Stimulated activated CD8-positive, alpha-beta memory T cell treated with anti-CD3 and anti-CD28 coated beads, Interleukin-4, amount 100 ng/mL, for 4 hours (primary cell): Measurements from ENCODE around the gene CLMP.

Source experiments
- DNase-seq, 2 donors: peaks; one replicate each; pipeline ENCODE4 v3.0.0-alpha.2; 2020; ENCODE audit warnings: low read depth in 2 of 2, low spot score in 1 of 2

The CLMP gene, protein sequence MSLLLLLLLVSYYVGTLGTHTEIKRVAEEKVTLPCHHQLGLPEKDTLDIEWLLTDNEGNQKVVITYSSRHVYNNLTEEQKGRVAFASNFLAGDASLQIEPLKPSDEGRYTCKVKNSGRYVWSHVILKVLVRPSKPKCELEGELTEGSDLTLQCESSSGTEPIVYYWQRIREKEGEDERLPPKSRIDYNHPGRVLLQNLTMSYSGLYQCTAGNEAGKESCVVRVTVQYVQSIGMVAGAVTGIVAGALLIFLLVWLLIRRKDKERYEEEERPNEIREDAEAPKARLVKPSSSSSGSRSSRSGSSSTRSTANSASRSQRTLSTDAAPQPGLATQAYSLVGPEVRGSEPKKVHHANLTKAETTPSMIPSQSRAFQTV

DNA sequence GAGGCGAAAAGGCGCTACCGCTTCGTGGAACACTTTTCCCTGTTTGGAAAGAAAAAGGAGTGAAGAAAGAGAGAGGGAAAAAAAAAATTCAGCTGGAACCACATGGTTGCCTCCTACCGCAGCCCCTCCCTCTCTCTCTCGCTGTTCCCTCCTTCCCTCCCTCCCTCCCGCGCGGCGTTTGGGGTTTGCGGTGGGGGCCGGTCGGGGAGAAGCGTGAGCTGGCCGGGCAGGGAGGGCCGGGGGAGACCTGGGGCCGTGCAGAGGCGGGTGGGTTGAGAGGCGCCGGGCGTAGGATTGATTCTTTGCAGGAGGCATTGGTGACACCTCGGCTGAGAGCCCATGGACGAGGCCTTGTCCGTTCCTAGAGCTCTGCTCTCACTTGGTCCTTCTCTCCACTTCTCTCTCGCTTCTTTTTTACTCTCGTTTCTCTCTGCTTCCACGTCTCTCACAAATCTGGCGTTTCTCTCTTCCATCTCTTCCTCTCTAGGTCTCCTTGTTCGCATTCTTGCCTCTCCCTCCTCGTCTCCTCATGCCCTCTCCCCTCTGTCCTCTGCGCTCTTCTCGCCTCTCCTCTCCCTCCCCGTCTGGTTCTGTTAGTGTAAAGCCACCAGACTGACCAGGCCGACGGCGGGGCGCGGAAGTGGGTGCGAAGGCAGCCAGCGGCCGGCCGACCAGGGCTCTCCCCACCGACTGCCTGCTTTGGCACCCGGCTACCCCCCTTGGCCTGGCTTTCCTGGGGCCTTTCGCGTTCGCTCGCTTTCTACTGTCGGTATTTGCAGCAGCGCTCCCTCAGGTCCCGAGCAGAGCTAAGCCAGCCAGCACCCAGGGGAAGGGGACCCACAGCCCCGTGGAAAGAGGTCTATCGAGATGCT lies at the start of gene CLMP:
TSS of gene CLMP (minus strand) at position 61 of the 872 bp plus-strand sequence. CDS start 308 bp downstream, outside the sequence.
- DNase-seq: no peak

DNA sequence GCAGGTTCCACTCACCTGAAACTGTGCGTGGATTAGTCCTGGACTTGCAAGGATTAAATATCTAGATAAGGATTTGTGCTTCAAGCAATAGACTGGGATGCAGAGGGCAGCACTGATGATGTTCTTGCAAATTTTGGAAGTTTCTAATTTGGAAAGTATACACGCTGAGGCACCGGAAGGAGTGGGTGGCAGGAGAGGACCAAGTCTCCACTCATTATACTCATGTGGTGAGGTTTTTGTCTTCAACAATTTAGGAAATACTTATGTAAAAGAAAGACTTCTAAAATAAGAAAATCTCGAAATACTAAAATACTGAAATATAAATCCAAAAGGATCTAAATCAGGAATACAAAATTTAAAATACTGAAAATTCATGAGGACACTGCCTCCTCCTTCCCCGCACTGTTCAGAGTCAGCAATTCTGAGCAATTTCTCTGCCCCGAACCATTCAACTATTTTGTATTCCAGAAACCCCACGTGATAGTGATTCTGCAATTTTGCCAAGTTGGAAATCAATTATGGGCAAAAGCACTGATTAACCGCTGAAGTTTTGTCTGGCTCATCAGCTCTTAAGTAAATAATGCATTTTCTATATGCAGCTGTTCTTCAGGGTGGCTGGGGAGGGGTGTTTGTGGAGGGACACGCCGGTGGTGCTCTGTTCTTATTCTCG lies 47.0 kb upstream of the CLMP start:
- no peak for DNase-seq

DNA sequence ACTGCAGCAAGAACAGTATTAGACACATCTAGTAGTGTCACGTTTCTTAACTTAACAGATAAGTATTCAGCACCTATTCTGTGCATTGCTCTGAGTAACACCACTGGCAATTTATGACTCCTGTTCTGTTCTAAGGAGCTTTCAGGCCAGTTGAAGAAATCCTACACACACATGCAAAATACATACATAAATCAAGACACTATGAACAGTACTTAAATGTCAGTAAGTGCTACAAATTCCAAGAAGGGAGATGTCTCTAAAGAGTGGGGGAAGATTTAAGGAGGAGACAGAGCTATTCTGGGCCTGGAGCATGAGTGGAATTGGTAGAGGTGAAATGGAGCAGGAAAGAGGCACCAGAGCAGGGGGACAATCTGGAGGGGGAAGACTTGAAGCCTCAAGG lies 46.2 kb upstream of the CLMP start:
- no peak for DNase-seq

DNA sequence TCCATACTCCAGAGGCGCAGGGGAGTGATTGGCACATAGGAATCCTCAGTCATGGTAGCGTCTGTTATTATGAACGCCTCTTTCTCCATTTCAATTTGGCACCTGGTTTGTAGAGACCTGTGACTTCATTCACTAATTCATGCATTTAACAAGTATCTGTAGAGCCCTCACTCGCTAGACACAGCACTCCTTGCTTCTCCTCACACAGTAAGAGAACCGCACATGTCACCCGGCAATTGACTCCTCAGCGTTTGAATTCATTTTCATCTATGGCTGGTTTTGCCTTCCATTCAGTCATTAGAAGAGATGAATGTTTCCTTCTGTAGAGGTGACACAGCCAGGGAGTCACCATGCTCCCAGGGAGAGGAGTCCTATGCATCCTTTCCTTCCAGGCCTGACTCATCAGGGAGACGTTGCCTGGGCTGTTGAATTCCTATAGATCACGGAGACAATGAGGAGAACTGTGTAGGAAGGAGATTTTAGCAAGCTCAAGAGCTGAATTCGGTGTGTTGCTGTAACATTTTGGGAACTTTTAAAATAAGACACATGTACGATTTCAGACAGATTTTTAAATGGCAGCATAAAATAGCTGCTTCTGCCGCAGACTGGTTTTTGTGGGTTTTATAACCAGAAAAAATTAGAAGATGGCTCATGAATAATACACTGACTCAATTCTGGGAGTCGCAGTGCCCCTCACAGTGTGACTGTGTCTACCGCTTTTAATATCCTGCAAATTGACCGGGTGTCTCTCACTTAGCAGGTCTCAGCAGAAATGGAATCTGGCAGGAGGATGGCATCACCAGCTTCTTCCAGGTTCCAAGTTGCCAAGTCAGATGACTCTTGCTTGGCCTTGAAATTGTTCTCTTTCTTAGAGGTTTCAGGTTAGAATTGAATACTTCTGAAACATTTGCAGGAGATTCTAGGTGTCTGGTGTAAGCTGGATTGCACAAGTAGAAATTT lies 44.4 kb upstream of the CLMP start:
- DNase-seq: no peak

DNA sequence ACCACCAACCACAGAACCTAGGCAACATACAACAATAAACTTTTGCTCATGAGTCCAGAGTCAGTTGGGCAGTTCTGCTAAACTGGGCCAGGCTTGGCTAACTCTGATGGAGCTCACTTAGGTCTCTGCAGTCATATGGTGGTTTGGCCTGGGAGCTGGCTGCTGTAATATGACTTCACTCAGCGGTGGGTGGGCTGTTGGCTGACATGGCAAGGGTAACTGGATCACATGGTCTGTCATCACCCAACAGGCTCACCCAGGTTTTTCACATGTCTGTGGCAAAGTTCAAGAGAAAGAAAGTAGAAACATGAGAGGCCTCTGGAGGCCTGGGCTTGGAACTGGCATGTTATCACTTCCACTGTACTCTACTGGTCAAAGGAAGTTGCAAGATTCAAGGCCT lies 43.2 kb upstream of the CLMP start:
- DNase-seq: no peak

DNA sequence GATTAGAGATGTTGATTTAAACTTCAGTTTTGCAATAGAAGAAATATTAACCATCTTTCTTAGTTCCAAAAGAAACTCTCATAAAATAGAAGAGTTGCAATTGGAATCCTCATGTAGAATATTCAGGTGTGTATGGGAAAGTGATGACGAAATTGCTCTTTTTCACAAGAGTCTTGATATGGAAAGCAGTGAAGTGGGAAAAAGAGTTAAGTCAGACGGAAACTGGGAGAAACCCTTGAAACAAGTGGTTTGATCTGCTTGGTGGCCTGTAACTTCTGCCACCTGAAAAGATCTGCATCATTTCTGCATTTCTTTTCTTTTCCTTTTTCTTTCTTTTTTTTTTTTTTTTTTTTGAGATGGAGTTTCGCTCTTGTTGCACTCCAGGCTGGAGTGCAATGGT lies 41.8 kb upstream of the CLMP start:
- no peak for DNase-seq

DNA sequence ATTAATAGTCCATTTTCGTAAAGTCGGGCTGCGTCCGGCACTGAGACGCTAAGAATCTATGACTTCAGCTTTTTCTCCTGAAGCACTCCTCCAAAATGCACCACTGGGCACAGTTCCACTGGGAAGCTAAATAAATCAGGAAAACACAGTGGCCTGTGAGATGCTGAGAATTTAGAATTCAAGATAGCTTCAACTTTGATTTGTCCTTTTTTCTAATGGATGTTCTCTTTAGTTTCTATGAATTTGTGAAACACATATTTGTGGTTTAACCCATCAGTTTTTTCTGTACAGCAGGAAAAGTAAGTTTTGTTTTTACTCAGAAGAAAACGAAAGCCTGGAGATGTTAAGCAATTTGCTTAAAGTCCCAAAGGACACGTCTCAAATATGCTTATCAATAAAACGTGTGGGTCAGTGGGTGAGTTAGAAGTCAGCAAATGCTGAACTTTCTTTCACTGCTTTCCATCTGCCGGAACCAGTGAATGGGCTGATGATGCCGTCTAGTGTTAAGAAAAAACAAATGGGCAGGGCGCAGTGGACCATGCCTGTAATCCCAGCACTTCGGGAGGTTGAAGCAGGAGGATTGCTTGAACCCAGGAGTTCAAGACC lies 40.7 kb upstream of the CLMP start:
- no peak for DNase-seq

DNA sequence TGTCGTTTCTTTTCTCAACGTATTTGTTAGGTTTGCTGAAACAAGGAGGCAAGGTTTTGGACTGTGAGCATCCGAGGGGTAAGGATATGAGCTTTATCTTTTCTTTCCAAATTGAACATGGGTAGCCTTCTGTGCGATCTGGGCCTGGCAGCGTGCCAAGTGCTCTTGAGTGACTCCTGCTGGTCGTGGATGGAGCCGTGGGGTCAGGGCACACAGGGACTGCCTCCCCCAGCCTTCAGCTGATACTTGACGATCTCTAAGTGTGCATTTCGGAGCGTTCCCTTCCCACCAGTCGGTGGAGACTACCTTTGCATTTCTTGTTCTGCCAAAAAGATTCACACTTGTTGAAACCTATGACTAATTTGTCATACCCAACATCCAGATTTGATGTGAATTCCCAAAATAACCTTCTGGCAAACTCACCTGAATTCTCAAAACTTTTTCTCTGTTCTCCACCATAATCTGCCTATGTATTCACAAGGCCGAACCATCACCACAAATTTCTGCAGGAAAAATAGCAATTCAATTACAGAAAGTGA lies 40.1 kb upstream of the CLMP start:
- DNase-seq: peak; percentile 10 to 16

DNA sequence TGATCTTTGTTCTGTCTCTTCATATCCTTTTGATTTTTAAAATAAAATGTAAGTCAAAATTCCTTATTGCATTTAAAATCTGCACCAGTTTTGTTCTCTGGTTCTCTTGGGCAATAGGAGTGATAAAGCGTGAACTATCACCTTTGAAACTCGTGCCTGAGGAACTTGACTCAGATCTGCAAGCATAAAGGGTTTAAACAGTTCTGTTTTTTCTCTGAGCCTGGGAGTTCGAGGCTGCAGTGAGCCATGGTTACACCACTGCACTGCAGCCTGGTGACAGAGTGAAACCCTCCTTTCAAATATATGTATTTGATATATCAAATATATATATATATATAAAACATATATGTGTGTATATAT lies 38.9 kb upstream of the CLMP start:
- DNase-seq: no peak

DNA sequence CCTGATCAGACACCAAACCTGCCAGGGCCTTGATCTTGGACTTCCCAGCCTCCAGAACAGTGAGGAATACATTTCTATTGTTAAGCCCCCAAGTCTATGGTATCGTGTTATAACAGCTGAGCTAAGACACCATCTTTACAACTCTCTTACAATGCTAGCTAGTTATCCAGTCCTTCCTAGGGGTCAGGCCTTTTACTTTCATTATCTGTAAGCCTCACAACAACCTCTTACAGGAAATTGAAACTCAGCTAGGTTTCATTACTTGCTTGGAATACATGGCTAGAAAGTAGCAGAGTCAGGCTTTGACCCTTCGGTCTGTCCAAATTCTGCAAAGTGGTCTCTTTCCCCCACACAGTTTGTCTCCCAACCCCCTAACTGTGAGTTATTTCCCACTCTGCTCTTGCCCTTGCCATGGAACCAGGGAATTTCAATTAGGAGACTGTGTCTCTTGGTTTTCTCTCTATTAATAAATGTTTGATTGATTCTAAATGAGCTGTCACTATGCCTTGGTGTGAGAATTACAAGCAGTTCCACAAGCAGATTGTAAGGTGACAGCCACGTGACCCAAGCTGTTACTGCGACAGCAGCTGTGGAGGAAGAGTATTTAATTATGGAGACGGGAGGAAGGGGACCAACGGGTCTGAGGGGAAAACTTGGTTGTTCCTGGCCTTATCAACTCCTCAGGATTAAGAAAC lies 38.4 kb upstream of the CLMP start:
- DNase-seq: no peak

DNA sequence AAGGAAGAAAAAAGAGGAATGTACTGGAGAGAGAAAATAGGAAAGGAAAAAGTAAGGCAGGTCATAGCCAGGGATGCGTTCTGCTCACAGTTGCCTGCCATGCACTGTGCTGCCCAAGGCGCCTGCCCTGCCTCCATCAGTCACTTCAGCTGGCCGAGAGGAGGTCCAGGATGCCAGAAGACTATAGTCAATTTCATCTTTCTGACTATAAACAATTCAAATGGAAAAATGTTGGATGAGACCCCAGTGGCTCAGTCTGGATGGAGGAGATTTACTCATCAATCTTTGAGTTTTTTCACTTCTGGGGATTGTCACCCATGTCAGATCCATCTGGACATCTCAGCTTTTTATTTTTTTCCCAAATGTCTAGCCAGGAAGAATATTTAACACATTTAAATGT lies 36.7 kb upstream of the CLMP start:
- DNase-seq: no peak

DNA sequence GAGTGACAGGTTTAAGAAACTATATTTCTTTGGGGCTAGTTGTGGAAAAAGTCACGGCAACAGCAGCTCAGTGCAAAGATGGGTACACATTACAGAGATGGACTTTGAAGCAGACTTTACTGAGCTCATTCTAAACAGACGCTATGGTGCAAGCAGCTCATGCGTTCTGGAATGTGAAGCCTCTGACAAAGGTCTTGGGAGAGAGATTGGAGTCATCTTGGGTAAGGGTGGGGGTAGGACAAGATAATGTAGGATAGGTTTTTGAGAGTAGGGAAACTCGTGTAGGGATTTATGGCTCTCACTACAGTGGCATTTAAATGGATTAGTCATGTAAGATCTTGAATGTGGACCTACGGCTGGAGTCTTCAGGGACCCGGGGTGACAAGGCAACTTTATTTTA lies 36.2 kb upstream of the CLMP start:
- no peak for DNase-seq

DNA sequence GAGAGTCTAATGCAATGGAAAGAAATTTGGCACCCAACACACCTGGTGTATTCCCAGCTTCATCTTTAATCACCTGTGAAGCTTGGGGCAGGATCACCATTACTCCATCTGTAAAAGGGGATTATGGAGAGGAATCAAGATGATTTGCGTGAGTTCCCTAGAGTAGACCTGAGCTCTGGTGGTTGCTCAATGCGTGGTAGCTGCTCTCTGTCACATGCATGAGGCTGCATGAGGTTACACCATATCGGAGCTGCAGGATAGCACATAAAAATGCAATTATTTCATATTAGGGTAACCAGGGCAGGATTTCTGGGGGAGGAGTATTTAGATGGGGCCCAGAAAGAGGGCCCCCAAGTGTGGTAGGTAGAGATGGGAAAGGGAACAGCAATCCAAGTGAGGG lies 35.3 kb upstream of the CLMP start:
- no peak for DNase-seq

DNA sequence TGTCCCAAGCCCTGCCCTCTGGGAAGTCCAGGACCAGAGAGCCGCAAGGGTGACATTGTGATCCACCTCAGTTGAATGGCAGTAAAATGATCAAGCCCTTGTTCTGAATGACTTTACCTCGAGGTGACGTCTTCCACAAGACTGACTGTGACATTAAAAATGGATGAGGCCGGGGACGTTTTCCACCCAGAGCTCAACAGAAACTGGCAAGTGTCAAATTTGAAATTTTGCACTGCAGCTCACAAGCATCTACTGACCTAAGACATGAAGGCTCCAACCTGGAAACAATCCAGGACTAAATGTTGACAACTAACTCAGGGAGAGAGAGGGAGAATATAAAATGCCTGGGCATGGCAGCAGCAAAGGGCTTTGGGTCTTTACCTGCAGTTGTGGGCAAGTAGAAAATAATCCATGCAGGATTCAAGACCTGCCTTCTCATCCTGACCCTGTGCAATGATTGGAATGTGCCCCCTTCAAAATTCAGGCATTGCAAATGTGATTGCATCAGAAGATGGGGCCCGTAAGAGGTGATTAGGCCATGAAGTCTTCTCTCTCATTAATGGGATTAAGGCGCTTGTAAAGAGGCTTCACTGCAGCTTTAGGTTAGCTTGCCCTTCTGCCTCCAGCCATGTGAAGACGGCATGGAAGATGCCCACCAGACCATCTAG lies 33.6 kb upstream of the CLMP start:
- no peak for DNase-seq

DNA sequence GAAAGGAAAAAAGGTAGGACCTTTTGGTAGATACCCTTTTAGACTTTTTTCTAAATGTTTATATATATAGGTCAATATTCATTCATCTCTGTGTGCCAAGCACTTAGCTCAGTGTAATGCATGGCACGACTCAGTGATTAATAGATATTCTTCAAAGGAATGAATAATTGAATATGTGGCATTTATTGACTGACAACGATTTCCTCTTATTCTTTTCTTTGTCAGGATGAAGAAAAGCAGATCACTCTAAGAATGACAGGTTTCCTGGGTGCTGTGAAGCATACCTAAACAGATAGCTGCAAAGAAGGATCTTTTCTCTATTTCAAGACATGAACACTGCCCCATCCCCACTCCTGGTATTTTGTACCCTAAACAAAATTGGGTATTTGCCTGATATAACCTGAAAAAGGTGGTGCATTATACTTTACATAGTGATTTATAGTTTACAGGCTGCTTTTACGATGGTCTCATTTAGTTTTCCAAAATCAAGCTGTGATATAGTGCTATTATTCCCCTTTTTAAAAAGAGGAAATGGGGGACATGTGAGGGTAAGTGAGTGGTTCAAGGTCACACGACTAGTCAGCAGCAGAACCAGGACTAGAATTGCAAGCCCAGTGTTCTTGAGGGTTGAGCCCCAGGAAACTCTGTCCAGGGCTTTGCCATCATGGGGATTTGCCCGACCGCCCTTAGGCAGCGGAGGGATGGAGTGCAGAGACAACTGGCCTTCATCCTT lies 32.9 kb upstream of the CLMP start:
- no peak for DNase-seq

DNA sequence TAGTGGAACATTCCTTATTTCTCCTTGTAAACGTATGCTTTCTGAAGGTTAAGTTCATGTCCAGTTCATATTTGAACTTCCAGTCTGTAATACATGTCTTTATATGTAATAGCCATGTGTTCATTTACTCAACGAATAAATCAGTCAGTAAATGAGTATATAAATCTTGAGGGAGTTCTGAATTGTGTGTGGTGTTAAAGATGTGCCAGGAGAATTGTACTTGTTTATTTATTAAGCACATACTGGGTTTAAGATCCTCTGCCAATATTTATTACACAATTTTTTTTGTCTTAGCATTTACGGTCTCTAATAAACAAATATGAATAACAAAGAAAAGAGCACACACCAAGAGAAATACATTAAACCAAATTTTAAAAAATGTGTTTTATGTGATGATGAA lies 26.5 kb upstream of the CLMP start:
- no peak for DNase-seq

DNA sequence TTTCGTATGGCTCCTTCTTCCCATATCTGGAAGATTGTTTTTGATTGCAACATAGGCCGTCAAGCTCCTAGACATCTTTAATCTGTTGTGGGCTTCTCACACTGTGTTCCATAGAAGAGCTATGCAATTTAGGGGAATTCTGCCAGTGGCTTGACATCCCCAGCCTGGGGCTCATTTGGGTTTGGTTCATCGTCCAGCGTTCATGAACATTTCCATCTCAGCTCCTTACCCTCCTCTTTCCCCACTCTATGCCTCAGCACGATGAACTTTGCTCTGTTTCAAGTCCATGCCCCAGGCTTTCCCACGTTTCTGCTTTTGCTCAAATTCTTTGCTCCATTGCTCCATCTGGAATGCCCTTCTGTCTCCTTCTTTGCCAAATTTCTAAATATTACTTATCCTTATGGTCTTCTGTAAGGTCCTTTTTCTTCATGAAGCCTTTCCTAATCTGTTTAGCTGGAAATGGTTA lies 26.1 kb upstream of the CLMP start:
- no peak for DNase-seq

DNA sequence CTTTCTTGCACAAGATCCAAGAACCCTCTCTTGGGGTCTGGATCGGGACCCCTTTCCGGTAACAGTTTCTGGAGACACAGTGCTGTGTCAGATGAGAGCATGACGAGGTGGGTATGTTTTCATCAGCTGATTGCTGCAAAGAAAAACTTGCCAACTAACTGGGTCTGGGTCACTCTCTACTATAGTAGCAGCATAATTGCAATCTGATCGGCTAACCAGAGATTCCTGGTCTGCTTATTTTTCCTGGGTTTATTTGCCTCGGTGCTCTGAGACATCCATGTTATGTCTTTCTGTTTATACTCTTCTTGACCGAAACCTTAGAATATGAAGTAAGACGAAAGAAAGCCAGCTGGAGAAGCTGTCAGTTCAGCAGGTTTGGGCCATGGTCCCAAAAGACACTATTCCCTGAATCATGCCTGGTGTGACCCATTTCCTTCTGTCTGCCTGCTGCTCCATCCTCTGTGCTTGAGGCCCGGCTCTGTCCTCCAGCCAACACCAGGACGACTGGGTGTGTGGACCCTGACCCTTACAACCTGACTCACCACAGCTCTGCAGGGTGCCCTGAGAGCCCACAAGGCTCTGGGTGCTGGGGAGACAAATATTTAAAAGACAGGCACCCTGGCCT lies 24.1 kb upstream of the CLMP start:
- no peak for DNase-seq
